H54 (cell line): ENCODE data around the gene ZNF827.

Experiments
- DNase-seq: peaks from one replicate; pipeline ENCODE4 v3.0.0; 2011; ENCODE audit warnings: low spot score, mixed read lengths; ENCODE audit not compliant: insufficient read length
- FAIRE-seq: peaks from 3 replicates; lab custom pipeline; 2011; peaks lifted over from hg19 to GRCh38; lab: Jason Lieb, UNC
- POLR2A ChIP-seq: IDR thresholded peaks from 2 replicates; pipeline ENCODE4 v1.6.1; 2011; ENCODE audit warnings: low read depth, mild to moderate bottlenecking, low read length

The ZNF827 gene

DNA sequence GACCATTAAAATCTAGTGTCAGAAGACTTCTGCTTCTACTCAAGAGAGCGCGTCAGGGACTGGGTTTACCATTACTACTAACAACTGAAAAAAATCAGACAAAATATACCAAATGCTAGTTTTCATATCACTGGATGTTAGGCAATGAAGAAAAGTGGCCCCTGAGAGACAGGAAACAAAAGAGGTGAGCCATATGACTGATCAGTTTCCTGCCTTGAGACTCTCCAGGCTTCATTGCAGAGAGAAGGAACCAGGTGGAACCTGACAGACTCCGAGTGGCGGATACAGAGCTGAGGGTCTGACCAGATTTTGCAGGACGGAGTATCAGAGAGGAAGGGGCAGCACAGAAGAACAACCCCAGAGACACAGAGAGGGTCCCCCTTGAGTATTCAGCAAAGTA is 172.3 kb downstream of the ZNF827 start:
- no peak for DNase-seq
- no peak for TF ChIP-seq POLR2A
- FAIRE-seq, result no peak

DNA sequence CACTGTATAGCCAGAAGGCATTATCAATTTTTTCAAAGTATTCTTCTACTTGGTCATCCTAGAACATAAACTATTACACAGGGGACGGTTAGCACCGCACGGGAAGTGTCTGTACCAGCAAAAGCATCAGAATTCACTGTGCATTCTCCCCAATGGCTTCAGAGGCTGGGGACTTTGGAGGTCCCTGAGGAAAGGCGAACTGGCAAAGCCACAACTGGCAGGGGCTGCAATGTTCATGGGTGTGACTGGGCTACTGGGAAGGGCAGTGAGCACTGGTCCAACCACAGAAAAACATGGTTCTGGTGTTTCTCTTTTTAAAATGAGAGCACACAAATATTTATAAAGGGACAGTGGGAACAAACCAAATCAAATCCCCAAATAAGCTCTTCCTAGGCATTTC is 175.2 kb downstream of the ZNF827 start:
- no peak for DNase-seq
- no peak for FAIRE-seq
- TF ChIP-seq POLR2A, result no peak

DNA sequence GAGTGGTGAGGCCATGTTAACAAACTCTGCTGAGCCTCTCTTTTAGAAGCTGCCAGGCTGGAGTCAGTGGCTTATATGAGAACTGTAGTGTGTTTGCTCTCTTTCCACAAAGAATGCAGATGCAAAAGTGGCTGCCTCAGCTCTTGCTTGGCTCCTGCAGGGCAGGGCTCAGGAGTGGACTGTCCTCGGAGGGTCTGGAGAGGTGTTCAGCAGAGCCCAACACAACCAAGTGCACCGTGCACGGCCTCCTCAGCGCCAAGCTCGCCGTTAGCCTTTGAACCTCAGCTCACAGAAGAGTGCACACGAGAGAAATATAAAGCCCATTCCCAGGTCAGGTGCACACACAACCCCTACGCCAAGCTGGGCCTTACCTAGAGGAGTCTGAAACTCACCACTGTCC is 175.9 kb downstream of the ZNF827 start:
- no peak for TF ChIP-seq POLR2A
- DNase-seq (no peak), FAIRE-seq (no peak)

DNA sequence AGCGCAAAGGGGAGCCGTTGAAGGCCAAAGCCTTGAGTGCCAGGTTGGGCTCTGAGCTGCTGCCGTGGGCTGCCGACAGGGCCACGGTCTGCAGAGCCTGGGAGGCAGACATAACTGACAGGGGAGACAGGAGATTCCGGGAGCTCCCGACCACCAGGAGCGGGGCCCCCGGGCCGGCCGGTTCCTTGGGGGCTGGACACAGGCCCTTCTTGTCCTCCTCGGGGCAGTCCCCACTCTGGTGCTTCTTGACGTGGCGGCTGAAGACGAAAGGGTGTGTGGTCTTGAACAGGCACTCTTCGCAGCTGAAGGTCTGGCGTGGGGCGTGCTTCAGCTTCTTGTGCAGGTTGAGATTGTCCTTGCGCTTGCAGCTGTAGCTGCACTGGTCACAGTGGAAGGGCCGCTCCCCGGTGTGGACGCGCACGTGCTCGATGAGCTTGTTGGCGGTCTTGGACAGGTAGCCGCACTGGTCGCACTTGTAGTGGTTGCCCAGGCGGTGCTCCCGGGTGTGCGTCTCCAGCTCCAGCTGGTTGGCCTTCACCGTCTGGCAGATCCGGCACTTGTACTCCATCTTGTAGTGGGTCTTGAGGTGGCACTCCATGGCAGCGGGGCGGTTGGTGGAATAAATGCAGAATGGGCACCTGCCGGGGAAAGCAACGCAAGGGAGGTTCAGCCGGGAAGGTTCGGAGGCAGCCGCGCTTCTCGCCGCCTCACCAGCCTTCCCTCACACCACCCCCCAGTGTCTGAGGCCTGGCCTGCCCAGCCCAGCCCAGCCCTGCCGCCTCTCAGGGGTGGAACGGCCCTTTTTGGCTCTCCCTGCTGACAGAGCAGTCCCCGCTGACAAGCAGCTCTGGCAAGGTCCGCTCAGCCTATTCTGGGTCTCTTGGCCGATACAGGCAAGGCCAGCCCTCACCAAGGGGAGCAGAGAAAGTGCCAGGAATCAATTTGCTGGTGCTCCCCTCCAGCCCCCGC is 177.4 kb downstream of the ZNF827 start:
- no peak for TF ChIP-seq POLR2A
- FAIRE-seq, result no peak
- DNase-seq, result no peak

DNA sequence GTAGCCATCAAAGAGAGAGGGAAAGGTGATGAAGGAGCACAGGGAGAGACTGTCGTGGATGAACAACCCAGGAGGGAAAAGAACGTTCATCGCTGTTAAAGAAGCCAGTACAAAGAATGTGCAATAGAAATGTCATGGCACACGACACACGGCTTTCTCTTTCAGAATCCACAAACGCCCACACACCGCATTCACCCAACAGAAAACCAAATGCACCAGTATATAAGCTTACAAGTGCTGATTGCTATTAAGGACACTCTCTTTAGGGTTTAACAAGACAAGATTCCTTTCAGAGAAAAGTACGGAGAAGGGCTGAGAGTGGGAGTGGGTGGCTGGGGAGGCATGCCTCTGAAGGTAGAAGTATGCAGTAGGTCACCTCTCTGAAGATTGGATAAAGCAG is 178.4 kb downstream of the ZNF827 start:
- no peak for DNase-seq
- no peak for FAIRE-seq
- TF ChIP-seq POLR2A, result no peak

DNA sequence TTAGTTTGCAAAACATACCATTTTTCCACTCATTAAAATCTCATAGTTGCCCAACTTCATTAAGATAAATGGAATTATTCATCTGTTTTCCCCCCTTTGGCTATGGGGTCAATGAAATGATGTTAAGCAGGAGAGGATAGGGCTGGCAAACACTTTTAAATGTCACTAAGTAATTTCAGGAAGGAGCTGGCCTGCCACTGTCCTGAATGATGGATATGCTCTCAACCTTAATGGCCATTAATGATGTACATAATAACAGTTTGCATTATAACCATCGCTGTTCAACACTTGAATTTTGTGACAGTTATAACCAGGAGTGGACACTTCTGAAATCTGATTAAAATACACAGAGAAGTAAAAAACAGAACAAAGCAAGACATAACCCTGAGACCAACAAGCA is 181.4 kb downstream of the ZNF827 start:
- no peak for FAIRE-seq
- TF ChIP-seq POLR2A, result no peak
- no peak for DNase-seq

DNA sequence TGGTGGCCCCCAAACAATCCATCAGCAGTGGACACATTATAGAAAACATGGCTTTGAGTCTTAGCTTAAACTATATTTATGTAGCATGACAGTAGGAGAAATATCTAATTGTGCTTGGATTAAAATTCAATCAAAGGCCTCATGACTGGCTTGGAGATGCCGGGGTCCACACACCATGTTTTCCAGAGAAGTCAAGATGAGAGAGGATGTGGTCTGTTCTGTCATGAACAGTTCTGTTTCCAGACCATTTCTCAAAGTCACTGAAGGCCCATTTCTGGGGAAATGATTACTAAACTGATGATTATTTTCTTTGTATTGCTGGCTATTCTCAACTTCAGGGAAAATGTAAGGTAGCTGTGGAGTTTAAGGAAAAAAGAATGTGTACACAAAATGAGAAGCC is 182.4 kb downstream of the ZNF827 start:
- DNase-seq, result no peak
- FAIRE-seq, result no peak
- no peak for TF ChIP-seq POLR2A

DNA sequence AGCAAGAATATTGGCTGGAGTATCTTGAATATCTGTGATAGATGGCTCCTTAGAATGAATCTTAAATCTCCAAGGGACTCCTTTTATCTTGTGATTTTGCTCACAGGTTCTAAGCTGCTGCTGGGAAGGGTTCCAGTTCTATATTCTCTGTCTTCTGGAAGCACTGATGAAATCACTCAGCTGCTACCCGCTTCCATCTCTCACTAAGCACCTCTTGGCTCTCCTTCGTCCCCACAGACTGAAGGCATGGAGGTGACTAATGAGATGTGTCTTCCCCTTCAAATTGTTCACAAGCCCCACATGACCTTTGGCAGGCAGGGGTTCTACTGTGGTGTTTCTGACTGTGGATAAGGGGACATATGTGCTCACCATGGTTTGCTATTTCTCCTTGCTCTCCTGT is 182.8 kb downstream of the ZNF827 start:
- no peak for TF ChIP-seq POLR2A
- no peak for FAIRE-seq
- no peak for DNase-seq

DNA sequence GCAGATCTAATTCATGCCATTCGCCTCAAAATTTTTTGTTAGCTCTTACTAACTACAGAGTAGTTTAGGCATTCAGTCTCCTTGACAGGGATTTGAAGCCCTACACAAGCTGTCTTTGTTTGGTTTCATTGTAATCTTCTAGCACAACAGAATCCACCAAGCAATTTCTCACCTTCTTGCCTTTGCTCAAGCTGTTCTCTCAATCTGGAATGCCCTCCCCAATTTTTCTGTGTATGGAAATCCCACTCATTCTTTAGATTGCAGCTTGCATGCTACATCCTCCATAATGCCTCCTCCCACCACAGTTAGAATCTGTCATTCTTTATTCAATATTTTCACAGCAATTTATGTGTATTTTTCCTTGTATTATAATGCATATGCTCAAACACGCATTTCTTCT is 195.0 kb downstream of the ZNF827 start:
- DNase-seq (no peak), FAIRE-seq (no peak)
- TF ChIP-seq POLR2A, result no peak

DNA sequence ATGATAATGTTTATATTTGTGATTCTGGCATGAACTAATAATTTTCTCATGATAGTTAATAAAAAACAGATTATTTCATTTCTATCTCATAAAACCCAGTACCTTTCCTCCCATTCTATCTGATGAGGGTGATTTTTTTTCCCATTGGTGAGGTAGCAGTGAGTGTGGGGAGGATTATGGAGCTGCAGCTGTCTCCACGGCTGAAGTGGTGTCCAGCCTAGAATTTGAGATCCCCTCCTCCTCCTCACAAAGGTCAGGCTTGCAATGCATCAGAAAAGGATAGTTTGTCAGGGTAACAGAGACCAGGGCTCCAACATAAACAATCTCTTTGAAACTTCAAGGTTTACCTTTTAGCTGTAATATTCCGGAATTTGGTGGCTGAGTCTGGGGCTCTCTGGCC is 197.8 kb downstream of the ZNF827 start:
- no peak for TF ChIP-seq POLR2A
- DNase-seq (no peak), FAIRE-seq (no peak)

DNA sequence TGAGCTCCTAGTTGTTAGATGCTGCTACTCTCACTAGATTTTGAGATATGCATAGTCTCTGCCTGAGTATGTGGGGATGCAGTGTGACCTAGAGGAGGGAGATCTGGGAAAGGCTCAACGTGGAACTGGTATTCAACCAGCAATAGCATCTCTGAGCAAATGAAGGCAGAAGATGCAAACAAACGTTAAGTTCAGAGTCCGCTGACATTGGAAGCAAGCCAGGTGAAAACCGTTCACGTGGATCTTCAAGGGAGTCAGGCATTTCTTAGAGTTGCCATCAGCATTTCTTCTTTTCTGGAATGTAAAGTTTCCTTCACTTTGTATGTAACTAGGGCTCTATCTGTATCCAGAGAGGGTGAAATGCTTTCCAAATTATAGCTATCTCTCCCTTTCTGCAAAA is 198.8 kb downstream of the ZNF827 start:
- FAIRE-seq, result no peak
- no peak for DNase-seq
- TF ChIP-seq POLR2A, result no peak

DNA sequence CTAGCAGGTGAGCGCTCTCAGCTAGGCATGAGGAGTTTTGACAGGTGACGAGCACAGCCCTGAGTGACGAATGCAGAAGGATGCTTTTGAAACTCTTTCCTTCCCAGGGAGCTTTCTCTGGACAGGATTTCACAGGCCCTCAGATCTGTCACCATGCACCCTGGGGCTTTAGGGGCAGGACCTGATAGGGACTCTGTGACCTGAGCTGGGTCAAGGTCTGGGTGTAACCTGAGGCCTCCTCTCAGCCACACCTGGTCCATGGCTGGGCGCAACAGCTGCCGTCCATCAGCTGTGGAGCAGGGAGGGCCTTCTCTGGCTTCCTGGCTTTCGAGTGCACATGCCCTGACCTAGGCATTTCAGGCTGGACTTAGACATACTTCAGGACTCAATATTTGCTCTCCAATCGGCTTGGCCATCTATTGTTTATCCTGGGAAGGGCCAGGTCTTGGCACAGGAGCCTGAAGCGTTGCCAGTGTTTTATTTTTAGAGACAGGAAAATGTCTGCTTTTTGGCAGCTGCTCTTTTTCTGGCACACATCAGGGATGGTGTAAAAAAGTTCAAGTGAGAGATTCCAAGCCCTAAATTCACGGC is 202.3 kb downstream of the ZNF827 start:
- FAIRE-seq (no peak), DNase-seq (no peak)
- TF ChIP-seq POLR2A, result no peak

DNA sequence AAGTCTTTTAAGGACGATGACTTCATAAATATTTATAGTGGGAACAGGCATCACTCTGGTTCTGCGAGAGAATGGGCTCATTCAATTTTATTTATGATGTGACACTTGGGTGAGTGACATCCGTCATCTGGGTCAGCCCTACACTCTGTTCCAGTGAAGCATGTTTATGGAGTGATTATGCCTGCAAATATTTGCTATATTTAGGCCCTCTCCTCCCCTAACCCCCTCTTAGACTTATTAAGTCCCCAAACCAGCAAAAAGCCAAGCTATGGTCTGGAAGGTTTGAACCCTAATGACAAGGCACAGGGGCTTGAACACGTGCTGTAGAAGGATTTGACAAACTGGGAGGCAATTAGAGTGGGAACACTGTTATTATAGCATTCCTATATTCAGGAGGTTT is 202.8 kb downstream of the ZNF827 start:
- no peak for TF ChIP-seq POLR2A
- no peak for FAIRE-seq
- no peak for DNase-seq

DNA sequence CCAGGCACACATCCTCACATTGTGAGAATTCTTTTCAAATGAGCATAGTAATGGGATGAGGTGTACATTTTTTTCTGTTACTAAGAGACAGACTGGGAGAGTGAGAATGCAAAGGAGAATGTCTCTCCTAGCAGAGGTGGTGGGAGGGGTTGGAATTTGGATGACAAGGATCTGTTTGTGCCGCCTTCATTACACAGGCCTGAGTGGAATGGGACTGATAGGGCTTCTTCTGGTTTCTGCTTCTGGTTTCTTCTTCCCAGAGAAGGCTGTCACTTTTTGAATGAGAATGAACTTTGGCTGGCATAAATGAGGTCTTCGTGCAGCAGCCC is 203.3 kb downstream of the ZNF827 start:
- peak; percentile 39 for DNase-seq
- no peak for TF ChIP-seq POLR2A
- peak; percentile 33 for FAIRE-seq
